ENCODE data around the gene CCDC126.
A peak's percentile ranks its signal among the peaks of the same experiment; 100 is the strongest.

CCDC126 gene

DNA sequence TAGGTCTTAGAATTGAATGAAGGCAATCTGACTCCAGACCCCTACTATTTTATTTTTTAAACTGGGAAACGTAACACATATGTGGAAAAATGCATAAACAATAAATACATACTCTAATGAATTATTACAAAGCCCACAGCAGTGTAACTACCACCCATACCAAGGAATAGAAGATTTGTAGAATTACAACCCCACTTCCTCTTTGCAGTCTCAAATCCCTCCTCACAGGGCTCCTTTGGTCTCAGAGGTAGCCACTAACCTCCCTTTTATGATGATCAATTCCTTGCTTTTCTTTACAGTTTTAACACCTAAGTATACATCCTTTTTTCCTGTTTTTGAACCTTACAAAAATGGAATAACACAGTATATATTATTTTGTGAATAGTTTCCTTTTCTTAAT lies 6.7 kb upstream of the CCDC126 start:
- TF ChIP-seq, protein P1, sequence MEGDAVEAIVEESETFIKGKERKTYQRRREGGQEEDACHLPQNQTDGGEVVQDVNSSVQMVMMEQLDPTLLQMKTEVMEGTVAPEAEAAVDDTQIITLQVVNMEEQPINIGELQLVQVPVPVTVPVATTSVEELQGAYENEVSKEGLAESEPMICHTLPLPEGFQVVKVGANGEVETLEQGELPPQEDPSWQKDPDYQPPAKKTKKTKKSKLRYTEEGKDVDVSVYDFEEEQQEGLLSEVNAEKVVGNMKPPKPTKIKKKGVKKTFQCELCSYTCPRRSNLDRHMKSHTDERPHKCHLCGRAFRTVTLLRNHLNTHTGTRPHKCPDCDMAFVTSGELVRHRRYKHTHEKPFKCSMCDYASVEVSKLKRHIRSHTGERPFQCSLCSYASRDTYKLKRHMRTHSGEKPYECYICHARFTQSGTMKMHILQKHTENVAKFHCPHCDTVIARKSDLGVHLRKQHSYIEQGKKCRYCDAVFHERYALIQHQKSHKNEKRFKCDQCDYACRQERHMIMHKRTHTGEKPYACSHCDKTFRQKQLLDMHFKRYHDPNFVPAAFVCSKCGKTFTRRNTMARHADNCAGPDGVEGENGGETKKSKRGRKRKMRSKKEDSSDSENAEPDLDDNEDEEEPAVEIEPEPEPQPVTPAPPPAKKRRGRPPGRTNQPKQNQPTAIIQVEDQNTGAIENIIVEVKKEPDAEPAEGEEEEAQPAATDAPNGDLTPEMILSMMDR (IDR thresholded peaks at IDR 0.05; ENCODE audit: low read depth, low read length, missing control alignments): no peak
- no peak for DNase-seq (ENCODE audit: low read depth)
- no peak overlapping the region for H3K4me3 ChIP-seq (ENCODE audit: low read depth, low read length)

DNA sequence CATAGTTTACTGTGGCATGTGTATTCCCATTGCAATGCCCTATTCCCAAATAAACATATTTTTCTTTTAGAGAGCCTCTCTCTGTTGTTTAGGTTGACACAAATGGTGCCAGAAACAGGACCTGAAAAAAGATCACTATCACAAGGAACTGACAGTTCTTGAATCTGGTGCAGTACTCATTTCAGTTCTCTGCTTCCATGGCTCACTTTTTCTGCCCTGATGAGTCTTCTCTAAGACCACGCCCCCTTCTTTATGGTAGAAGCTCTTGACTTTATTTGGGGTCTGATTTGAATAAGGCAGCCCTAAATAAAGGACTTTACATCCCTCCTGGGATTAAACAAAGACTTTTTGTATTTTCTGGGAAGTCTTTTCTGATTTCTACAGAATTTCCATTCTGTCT lies 3.5 kb upstream of the CCDC126 start:
- no peak overlapping the region for H3K4me3 ChIP-seq (ENCODE audit: low read depth, low read length)
- TF ChIP-seq, protein P1 (IDR thresholded peaks at IDR 0.05; ENCODE audit: low read depth, low read length, missing control alignments): no peak
- DNase-seq (ENCODE audit: low read depth): no peak

DNA sequence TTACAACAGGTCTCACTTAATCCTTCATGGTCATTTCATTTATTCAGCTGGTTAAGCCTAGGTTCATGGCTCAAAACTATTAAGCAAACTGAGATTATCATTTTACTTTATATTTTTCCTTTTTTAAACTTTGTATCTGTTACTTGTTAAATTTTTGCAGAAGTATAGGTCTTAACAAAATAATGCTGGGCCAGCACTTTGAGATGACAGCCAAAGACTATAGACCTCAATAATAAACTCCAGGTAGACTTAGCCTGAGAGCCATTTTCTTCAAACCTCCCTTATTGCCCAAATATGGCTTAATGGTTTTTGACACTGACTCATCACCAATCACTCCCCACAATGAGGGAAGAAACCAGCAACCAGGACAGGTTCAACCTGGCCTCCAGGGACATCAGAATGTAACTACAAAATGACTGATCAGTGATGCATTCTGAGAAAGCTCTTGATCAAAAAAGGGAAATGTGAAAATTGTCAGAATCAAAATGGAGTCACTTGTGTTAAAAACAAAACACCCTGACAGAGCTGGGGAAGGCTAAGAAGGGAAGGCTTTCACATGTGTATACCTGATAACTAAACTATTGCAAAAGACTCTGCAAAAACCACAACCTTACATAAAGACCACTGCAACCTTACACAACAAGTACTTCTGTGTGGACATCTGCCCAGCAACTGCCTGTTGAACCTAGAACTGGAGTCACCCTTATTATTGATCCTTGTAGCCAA lies 2.1 kb upstream of the CCDC126 start:
- DNase-seq (ENCODE audit: low read depth): peak; percentile 87
- no peak overlapping the region for H3K4me3 ChIP-seq (ENCODE audit: low read depth, low read length)
- TF ChIP-seq, protein P1 (IDR thresholded peaks at IDR 0.05; ENCODE audit: low read depth, low read length, missing control alignments): no peak

DNA sequence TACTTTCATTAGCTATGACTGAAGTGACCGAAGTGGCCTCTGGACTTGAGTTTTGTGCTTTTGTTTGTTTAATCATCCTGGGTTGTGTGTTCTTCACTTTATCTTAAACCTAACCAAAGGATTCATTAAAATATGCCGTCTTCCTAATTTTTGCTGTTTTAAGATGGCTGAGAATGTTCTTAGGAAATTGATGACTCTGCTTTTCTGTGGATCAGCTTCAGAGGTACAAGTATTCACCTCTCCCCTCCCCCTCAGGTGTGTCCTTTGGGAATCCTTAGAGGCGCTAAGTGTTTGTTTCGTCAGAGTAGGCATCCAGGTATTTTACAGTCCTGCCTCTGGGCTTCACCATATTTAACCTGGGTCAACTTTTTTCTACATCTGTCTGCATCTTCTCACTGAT lies 1.1 kb downstream of the CCDC126 start:
- H3K4me3 ChIP-seq (ENCODE audit: low read depth, low read length): peak overlapping the region; percentile 80
- DNase-seq (ENCODE audit: low read depth): no peak
- TF ChIP-seq, protein P1 (IDR thresholded peaks at IDR 0.05; ENCODE audit: low read depth, low read length, missing control alignments): no peak

DNA sequence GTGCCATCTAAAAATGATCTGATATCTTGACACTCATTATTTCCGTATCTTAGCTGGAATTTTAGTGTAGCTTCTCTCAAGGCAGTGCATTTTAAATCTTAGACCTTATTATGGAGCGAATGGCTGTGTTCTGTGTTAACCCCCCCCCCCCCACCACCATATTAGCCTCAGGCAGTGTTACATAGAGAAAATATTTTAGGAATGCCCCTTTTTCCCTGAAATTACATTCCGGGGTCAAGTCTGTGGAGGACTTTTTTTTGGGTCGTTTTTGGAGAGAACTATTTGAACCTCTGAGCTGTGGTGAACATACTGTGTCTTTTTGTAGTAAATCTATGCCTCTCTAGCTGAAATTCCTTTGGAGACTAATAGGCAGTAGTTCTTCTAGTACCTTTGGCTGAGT lies 3.1 kb downstream of the CCDC126 start:
- TF ChIP-seq, protein P1 (IDR thresholded peaks at IDR 0.05; ENCODE audit: low read depth, low read length, missing control alignments): no peak
- DNase-seq (ENCODE audit: low read depth): no peak
- H3K4me3 ChIP-seq (ENCODE audit: low read depth, low read length): no peak overlapping the region

DNA sequence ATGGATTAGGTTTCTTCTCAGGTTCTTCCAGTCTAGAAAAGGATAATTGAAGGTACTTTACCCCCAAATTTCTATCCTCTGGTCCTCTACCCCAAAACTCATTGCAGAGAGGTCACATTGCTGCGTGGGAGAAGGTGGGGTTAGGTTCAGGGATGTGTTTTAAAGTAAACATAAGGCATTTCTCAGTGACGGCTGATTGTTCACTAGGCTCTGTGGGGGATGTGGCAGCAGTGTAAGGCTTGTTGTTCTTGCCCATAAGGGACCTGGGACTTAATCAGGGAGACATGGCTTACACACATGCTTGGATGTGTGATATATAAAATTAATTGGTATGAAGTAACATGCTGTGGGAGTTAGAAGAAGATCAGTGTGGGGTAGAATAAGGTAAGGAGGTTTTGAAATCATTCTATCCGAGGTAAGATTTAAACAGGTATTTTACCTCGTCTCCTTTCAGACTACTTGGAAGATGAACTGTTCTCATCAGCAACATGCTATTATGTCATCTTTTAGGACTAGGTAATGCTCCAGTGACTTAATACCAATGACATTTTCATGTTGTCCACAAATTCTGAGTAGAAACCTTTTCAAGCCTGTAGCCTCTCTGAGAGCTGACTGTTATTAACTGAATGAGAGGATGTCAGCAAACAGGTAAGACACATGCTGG lies 6.6 kb downstream of the CCDC126 start:
- no peak overlapping the region for H3K4me3 ChIP-seq (ENCODE audit: low read depth, low read length)
- TF ChIP-seq, protein P1 (IDR thresholded peaks at IDR 0.05; ENCODE audit: low read depth, low read length, missing control alignments): no peak
- no peak for DNase-seq (ENCODE audit: low read depth)

DNA sequence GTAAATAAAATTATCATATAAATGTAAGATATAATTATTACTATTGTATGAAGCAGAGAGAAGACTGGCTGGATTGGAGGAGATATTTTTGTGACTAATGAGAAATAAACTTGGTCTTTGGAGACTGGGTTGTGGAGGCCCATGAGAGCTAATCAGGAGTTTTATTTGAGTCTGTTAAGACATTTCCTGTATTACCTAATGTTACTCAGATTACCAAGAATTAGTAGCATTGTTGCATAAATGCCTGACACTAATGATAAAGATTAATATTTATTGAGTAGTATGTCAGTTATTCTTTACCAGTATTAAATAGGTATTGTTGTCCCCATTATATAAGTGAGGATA lies 7.1 kb downstream of the CCDC126 start:
- no peak overlapping the region for H3K4me3 ChIP-seq (ENCODE audit: low read depth, low read length)
- TF ChIP-seq, protein P1 (IDR thresholded peaks at IDR 0.05; ENCODE audit: low read depth, low read length, missing control alignments): no peak
- DNase-seq (ENCODE audit: low read depth): no peak
